ENCODE results near the gene EIF3K.

EIF3K gene

DNA sequence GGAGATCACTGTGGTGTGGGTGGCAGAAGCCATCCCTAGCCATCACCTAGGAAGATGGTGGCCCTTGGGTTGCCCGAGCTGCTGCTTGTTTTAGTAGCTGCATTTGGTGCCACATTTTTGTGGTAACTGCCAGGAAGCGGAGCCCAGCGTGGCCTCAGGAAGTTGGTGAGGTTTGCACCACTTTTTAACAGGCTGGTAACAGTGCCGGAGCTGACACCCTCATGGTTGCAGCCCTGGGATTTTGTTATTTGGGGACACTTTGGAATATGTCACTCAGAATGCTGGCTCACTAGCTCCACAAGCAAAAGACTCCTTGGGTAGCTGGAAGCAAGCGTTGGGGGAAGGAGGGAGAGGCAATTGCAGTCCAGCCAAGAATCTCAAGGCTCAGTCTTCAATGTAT lies 50.6 kb downstream of the EIF3K start:
- no peak for DNase-seq

- DNase-seq, result no peak
Observed at GRCh38 chr19:38670921-38671398, 52.0 kb downstream of the EIF3K start.

GRCh38 chr19:38671654-38672053 lies 52.7 kb downstream of the EIF3K start:
- DNase-seq, result no peak

GRCh38 chr19:38673030-38673429 lies 54.0 kb downstream of the EIF3K start:
- no peak for DNase-seq

DNA sequence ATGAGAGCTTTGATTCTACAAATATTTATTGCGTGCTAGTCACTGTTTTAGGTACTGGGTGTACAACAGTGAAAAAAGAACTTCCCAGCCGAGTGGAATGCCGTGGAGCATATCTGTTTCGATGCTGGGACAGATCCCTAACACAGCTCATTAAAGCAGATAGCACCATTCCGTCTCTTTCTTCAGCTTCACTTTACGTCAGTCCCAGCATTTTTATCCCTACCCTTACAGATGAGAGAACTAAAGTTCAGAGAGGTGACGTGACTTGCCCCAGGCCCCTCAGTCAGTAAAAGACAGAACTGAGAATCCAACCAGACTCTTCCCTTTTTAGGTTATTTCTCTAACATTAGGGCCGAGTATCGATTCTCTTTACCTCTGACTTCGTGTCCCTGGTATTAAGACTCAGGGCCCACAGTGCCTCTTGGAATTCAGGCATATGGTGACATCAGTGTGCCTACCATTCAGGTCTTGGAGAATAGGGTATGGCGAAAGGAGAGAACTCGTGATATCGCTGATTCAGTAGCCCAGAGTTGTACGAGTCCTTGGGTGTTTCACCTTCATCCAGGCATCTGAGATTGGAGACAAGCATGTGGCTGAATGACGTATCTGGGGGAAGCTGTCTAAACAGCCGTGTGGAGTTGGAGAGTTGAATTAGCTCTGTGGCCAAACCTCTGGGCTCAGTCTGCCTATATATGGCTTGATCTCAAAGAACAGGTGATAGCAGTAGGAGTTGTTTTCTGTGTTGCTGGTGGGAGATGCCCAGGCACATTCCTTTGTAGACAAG lies 55.6 kb downstream of the EIF3K start:
- no peak for DNase-seq

DNA sequence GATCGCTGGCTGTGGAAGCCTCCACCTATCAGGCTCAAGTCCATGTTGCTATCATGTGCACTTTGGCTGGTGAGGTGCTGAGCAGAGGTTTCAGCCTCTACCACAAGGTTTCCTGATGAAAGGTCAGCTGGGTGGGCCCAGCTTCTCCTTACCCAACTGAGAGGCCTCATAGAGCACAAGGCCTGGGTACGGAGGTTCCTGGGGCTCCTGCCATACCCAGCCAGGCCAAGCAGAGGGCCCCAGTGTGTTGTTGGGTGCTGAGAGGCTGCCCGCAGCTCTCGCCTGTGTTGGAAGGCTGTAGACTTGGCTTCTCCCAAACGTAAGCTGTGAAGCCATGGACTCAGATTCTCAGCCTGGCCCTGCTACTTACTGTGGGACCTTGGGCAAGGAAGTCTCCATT lies 56.6 kb downstream of the EIF3K start:
- DNase-seq, result peak in 1 of 2 donors; percentile 44

DNA sequence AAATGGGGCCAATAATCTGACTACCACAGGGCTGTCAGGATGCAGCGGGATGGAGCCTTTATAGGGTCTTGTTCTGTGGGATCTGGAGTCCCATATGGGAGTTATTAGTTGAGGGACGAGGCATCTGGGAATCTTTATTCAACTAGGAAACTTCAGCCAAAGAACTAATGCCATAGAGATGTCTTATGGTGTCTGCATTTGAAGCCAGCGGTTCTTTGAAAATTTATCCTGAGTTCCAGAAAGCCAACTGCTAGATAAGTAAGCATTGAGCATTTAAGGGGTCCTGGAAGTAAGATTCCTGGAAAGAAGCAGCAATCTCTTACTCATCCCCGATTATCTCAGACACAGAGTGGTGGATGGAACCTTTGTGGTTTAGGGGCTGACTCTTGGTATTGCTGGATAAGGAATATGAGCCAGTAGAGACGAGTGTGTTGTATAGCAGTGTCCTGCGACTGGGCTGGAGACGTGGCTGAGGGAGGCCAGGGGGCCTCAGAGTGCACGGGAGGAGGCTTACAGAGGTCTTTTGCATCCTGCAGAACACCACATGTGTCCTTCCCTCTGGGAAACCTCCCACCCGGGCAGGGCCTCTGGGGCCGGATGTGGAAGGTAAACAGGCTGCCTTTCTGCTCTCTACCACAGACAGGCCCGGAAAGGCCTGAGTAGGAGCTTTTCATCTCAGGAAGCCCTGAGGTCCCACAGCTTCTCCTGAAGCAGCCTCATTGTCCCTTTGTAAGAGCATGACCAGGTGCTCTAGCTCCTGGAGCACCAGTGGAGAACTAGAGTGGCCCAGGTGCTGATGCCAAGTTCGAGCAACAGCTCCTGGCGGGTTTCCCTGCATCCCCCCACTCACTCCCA lies 57.3 kb downstream of the EIF3K start:
- no peak for DNase-seq

DNA sequence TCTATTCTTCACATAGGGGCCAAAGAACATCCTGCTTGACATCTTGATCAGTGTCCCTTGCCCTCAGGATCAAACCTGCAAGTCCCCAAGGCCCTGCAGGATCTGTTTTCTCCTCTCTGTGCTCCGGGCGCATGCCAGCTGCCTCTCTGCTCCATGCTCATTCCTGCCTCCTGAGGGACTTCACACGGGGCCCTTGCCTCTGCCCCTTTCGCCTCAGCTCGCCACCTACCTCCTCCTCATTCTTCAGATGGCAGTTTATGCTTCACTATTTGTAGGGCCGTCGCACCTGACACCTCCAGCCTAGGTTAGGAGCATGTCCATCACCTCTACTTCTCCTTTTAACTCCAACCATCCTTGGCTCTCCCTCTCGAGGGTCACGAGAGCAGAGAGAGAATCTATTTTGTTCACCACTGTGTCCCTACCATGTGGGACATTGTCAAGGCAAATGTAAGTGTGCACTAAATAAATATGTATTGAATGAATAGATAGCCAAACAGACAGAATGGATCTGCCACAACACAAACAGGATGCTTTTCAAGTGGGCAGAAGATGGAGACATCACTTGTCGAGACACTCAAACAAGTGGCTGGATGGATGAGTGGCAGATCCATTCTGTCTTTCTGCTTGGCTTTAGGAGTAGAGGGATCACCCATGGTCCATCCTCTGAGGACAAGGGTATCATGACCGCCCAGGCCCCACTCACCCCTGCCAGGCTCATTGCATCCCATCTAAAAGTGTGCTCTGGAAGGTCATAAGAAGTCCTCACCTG lies 58.1 kb downstream of the EIF3K start:
- no peak for DNase-seq

GRCh38 chr19:38678217-38678890 lies 59.4 kb downstream of the EIF3K start:
- DNase-seq, result no peak

- no peak for DNase-seq
Observed at GRCh38 chr19:38678891-38679494, 60.0 kb downstream of the EIF3K start.

DNA sequence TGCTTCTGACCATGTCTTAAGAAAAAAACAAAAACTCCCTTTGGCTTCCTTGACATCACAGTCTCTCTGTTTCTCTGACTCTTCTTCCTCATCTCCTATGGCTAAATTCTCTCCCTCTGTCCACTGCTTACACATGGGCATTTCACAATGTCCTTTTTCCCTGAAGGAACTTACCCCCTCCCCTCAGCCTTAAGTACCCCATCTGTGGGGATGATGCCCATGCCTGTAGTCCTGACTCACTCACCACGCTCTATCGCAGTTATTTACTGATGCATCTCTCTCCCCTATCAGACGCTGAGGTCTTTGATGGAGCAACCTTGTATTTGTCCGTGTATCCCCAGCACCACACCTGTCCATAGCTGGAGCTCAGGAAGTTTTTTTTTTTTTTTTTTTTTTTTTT lies 60.9 kb downstream of the EIF3K start:
- no peak for DNase-seq

GRCh38 chr19:38682195-38682867 lies 63.3 kb downstream of the EIF3K start:
- no peak for DNase-seq

DNA sequence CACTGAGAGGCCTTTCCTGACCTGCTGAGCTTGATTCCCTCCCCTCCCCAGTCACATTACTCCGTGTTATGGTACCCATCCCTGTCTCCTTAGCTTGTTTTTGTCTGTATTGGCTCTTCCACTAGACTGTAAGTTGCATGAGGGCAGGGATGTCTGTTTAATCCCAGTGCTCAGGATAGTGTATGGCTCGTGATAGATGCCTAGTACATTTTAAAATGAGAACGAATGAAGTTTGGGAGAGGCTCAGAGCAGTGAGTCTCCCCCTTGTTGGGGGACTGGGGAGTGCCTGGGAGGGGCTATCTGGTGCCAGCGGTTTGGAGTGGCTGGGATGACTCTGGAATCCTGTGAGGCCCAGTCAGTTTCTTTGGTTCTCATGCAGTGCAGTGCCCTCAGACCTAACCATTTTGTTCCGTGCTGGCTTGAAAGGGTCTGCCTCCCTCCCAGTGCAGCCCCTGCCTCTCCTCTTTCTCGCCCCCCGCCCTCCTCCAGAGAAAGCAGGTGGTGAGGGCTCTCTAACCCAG lies 63.9 kb downstream of the EIF3K start:
- DNase-seq, result no peak

GRCh38 chr19:38683393-38684077 lies 64.5 kb downstream of the EIF3K start:
- DNase-seq, result peak; percentile 60 to 63

- DNase-seq, result peak; percentile 55 to 74
Observed at GRCh38 chr19:38684078-38684861, 65.3 kb downstream of the EIF3K start.

GRCh38 chr19:38684862-38685665 lies 66.1 kb downstream of the EIF3K start:
- no peak for DNase-seq

GRCh38 chr19:38685666-38686529 lies 66.9 kb downstream of the EIF3K start:
- DNase-seq, result peak in 1 of 2 donors; percentile 34

DNA sequence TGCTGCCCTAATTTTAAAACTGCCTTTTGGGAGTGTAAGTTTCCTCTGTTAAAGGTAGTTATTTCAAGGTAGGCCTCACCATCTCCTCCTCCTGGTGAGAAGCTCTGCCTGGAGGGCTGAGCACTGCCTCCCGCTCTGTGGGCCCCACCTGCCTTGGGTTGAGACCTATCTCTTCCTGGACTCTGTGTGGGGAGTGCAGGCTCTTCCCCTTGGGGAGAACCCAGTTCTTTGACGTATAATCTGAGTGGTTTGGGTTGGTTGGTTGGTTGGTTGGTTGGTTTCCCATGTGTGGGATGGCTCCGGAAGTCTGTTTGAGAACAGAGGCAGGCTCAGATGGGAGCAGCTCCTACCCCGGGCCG lies 67.5 kb downstream of the EIF3K start:
- DNase-seq, result peak; percentile 52 to 65

All from CD4-positive, alpha-beta T cell treated with Interleukin-4 for 1 hour (primary cell).